LNCaP clone FGC (cell line): ENCODE measurements around the gene FERD3L.

Source experiments
- DNase-seq: peaks from one replicate; pipeline ENCODE4 v3.0.0-alpha.2; 2011; ENCODE audit warnings: low read depth
- H3K4me3 ChIP-seq: 2 replicates; pipeline ENCODE4 v1.5.1; 2011; ENCODE audit warnings: mild to moderate bottlenecking, low read depth, low read length, control low read depth
- TF ChIP-seq, protein P1 (sequence below): IDR thresholded peaks from 2 replicates; pipeline ENCODE4 v1.5.1; 2012; ENCODE audit warnings: mild to moderate bottlenecking; ENCODE audit not compliant: control insufficient read depth, insufficient read depth; ENCODE audit errors: extremely low read depth

Gene FERD3L

DNA sequence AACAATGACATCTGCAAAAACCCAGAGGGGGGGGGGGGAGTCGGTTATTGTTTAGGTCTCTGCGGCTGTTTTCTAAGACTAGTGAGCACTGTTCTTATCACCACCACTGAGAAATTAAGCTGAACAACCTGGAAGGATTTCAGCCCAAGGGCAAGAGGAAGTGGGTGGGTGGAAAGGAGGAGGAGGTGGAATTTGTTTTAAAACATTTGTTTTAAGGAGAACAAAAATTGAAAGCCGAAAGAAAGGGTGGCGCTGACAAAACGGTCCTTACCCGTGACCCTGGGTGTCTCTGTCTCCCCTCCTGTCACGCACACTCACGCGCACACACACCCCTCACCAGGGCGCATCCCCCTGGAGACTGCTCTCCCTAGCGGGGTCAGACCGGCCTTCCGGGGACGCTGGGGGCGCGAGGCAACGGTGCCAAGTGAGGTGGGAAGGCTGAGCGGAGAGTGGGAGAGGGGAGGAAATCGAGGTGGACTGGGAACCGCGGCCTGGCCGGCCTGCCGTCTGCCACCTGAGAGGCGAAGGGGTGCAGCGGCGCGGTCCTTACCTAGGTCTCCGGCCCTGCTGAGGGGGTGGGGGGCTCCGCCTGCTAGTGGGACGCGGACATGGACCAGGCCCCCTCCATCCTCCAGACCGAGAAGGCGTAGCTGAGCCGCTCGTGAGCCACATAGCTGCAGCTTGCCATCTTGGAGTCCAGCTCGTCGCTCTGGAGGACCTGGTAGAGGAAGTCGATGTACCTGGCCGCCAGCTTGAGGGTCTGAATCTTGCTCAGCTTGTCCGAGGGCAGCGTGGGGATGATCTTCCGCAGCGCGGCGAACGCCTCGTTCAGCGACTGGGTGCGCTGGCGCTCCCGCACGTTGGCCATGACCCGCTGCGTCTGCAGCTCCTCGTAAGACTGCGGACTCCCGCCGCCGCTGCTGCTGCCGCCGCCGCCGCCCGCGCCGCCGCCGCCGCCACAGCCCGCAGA, 28.8 kb downstream of the FERD3L start:
- TF ChIP-seq, protein P1, sequence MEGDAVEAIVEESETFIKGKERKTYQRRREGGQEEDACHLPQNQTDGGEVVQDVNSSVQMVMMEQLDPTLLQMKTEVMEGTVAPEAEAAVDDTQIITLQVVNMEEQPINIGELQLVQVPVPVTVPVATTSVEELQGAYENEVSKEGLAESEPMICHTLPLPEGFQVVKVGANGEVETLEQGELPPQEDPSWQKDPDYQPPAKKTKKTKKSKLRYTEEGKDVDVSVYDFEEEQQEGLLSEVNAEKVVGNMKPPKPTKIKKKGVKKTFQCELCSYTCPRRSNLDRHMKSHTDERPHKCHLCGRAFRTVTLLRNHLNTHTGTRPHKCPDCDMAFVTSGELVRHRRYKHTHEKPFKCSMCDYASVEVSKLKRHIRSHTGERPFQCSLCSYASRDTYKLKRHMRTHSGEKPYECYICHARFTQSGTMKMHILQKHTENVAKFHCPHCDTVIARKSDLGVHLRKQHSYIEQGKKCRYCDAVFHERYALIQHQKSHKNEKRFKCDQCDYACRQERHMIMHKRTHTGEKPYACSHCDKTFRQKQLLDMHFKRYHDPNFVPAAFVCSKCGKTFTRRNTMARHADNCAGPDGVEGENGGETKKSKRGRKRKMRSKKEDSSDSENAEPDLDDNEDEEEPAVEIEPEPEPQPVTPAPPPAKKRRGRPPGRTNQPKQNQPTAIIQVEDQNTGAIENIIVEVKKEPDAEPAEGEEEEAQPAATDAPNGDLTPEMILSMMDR, result no peak
- no peak for DNase-seq
- H3K4me3 ChIP-seq, result peak overlapping the region; percentile 82

DNA sequence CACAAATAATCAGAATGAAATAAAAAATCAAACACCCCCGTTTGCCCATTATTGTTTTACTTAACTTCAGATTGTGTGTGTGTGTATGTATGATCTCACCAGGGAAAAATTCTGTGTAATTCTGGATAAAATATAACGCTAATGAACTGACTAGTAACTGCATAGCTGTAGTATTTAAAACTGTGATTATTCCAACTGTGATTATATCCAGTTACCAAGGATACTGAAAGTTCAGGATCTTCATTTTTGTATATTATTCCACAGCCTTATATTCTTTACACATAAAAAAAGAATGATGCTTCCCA, 30.7 kb downstream of the FERD3L start:
- DNase-seq, result no peak
- no peak overlapping the region for H3K4me3 ChIP-seq
- TF ChIP-seq, protein P1, result no peak

DNA sequence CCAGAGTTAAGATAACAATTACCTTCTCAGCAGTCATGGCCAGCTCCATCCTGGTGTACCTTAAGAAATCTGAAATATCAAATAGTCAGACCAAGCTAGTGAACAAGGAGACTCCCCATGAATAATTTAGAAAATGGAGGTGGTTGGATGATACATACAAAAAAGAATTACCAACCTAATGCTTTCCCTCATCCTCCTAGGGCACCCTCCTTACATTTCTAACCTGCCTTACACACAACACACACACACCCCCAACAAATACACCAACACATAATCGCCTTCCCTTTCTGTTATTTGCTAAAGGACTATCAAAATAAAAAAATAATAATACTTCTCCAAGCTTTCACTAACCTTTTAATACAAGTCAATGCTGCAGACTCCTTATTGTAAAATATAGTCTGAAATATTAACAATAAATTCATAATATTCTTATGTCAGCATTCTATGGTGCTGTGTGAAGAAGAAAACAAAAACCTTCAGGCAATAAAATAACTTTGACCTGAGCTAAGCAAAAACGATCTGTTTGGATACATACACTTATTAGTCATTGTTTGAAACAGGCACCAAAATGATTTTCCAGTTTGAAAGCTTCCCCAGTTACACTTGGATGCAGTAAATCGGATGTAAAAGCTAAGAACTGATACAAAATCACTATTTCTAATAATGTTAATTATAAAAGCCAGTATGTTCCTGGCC, 31.2 kb downstream of the FERD3L start:
- DNase-seq, result no peak
- H3K4me3 ChIP-seq, result no peak overlapping the region
- TF ChIP-seq, protein P1, result no peak

DNA sequence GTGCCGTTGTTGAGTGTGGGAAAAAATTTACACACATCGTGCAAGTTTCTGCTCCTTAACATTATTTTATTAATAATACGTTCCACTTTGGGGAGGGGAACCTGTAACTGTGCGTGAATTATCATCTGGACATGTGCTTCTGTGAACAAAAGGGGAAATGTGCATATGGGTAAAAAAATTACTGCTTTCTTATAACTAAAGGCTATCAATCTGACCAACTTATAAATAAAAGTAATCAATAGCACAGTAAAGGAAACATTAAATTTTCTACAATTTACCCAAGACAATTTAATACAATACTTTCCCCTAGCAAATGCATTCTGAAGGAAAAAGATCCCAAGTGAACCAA, 32.2 kb downstream of the FERD3L start:
- DNase-seq, result no peak
- TF ChIP-seq, protein P1, result no peak
- H3K4me3 ChIP-seq, result no peak overlapping the region

DNA sequence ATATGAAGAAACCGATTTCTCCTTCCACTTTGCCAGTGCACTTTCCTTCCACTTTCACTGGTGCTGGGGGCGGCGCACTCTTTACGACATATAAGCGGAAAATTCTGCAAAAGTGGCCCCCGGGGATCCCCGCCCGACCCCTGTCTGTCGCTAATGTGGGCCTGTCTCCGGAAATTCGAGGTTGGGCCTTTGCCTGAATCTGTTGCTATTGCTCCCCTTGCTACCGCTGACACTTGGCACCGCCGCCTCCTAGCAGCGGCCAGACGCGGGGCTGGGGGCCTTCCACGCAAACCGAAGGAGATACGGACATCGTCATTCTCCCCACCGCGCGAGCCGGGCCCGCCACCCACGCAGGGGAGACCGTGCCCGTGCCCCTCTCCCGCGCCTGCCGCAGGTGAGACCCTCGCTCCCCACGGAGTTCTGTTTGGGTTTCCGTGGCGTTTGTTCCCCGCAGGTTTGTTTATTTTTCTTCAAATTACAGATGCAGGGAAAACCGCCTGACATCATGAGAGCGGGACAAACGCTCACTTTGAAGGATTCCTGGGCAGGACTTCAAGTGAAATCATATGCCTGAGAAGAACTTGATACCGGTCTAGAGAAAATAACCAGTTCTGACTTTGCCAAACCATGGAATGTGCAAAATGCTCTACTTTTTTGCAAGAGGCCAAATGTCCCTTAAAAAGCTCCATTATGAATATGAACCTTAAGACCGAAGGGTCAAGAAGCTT, 32.8 kb downstream of the FERD3L start:
- DNase-seq, result no peak
- TF ChIP-seq, protein P1, result no peak
- H3K4me3 ChIP-seq, result no peak overlapping the region

DNA sequence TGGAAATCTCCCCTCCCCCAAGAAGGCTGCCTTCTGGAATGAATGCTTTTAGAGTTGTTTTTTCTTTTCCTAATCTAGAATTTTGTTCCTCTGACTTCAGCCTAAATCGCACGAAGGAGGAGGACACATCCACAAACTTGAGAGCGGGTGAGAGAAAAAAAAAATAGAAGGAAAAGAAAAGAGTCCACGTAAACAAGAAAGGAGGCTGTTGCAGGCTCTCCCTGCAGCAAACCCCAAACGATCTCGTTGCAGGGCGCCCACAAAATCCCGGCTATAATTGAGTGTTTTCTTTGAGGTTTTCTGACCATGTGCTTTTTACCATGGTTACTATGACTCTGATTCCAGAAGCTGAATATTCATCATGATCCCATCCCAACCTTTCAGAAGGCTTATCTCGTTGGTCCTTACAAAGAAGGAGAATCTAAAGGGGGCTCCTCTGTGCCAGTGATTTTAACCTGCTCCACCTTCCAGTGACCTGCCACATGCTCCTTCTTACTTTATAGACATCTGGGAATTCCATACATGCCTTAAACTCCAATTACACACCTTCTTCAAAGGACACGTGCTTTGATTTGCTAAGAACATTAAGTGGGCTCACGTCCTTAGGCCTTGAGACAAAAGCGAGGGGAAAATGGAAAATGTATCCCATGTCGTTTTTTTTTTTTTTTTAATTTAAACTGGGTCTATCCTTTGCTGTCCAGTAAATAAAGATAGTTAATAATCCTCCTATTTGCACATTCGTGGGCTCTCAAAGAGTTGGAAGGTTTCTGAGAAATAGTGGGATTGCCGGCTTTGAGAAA, 33.5 kb downstream of the FERD3L start:
- DNase-seq, result no peak
- TF ChIP-seq, protein P1, result no peak
- H3K4me3 ChIP-seq, result no peak overlapping the region
